GM21360 (cell line): ENCODE data around the gene MPZL3.

Experiments
- ATAC-seq: cut with Tn5 transposase; IDR thresholded peaks from one replicate; pipeline ENCODE4 v1.9.1; 2021; ENCODE audit warnings: mild to moderate bottlenecking, moderate library complexity; ENCODE audit not compliant: unreplicated experiment

Gene MPZL3

DNA sequence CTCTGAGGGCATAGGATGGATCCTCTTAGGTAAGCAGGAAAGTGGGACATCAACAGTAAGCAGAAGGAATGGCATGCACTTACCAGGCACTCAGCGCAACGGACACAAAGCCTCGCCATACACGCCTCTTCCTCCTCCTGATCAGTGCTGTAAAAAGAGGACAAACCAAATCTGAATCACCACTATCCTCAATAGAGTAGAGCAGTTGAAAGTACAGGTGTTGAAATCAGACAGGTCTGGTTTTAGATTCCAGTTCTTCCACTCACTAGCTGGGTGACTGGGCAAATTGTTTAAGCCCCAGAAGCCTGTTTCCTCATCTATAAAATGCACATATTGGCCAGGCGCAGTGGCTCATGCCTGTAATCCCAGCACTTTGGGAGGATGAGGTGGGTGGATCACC lies 18.8 kb downstream of the MPZL3 start:
- ATAC-seq, result no peak

DNA sequence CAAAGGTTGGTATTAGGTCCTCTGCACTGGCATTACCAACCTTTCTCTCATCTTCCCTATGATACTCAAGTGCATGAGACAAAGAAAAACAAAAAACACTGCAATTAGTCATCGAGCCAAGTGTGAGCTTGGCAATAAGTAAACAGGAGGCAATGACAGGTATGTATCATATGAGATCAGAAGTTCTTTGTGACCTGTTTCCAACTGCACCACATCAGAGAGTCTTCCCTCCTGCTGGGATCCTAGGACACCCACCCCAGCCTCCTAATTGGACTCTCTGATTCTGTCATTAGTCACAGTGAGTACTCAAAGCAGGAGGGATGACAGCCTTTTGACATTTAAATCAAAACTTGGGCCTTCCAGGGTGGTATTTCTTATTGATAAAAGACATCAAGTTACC lies 19.5 kb downstream of the MPZL3 start:
- no peak for ATAC-seq

DNA sequence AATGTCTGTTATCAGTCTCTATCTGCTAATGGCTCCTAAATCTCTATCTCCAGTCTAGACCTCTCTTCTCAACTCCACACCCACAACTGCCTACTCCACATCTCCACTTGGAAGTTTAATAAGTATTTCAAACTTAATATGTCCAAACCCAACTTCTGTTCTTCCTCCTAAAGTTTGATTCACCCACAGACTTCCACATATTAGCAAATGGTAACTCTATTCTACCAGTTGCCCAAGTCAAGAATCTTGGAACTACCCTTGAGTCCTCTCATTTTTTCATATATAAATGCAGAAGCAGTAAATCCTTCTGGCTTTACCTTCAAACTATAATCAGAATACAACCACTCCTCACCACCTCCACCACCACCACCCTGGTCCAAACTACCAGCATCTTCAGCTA lies 20.7 kb downstream of the MPZL3 start:
- no peak for ATAC-seq

- no peak for ATAC-seq
Measured at GRCh38 chr11:118230088-118230487, 22.1 kb downstream of the MPZL3 start.

DNA sequence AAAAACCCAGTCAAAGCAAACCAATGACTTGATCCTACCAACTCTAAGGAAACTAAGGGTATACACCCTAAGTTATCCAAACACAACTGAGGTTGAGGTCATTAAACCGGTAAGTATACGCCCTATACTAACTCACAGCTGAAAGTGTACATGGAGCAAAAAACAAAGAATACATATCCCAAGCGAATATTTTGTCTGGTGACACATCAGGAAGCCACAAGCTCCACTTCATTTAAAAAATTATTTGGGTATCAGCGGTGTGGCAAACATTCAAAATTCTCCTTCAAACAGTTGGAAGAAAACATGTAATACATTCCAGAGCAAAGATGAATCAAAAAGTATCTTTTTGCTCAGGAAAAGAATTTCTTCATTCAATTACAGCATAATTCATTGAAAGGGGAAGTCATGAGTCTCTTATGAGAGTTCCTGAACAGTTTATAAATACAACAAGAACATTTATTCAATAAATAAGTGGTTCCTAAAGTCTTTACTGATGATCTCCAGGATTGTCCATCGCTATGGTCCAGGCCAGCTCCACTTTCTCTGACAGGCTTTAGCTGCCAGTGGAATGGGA lies 22.8 kb downstream of the MPZL3 start:
- no peak for ATAC-seq

DNA sequence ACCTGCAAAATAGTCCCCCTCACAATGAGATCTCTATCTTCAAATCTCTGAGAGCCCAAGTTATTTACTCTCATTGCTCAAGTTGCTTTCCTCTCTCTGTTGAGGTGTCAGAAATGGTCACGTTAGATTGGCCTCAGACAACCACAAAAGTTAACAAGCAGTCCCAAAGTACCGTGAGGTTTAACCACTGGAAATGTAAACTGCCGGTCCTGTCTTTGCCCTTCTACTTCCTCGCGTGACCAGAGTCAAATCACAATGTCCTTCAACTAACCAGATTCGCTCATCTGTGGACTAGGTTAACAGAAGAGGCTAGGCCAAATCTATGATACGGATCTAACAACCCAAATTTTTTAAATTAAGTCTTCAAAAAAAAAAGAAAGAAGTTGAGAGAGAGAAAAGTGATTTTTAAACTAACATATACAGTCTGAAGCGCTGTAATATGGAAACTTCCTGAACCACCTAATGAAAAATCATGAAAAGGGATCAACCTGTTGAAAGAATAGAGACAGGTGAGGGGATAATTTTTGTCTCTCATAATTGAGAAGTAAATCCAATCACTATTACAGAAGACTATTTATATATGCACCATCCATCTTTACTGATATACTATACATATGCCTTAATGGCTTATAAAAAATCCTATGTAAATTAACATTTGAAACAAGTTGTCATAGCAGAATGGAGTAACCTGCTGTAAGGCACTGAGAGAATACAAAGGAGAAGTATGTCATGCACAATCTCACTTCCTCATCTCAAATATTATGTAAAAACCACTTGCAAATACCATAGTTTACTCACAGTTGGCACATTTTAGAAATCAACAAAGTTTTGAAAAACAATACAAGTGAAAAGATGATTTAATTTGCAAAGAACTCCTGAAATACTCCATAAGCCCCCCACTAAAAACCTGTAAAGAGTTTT lies 24.0 kb downstream of the MPZL3 start:
- peak; percentile 58 for ATAC-seq

GRCh38 chr11:118226781-118227180 lies 25.4 kb downstream of the MPZL3 start:
- ATAC-seq, result no peak

DNA sequence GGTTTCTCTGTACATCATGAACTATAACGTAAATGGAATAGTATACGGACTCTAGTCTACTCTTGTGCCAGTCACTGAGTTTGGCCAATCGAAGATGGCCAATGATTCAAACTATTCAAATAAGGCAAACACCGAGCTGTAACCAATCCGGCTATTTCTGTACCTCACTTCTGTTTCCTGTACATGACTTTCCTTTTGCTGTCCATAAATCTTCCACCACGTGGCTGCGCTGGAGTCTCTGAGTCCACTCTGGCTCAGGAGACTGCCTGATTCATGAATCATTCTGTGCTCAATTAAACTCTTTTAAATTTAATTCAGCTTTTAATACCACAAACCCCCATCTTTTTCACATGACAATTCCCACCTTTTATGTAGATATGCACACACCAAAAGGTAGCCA lies 25.9 kb downstream of the MPZL3 start:
- ATAC-seq, result no peak

DNA sequence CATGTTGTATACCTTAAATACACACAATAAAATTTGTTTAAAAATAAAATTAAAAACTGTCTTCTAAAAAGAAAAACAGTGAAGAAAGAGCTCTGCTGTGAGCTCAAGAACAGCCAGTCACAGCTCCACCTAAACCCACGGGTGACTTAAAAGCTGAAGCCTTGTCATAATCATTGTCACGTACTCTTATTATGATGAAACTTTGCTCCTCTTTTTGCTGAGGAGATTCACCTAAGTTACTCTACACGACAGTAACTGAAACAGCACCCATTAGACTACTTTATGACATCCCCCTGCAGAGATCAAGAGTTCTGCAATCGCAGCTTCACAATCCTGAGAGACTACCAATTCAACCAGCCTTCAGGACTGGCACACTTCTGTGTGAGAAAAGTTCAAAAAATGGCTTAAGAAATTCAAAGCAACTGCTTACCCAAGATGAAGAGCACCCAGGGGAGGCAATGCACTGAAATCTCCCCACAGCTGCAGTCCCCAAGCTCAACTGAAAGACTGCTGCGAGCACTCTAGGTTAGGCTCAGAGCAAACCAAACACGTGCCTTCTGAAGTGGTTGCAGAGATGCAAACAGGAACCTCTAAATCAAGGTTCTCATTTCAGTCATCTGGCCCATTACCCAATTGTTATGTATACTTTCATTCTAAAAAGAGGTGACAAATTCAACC lies 27.5 kb downstream of the MPZL3 start, which contains the start of gene JAML:
JAML (minus strand) TSS at position 501 of the 678 bp plus-strand sequence. CDS start 10,145 bp downstream, outside the sequence.
- no peak for ATAC-seq

DNA sequence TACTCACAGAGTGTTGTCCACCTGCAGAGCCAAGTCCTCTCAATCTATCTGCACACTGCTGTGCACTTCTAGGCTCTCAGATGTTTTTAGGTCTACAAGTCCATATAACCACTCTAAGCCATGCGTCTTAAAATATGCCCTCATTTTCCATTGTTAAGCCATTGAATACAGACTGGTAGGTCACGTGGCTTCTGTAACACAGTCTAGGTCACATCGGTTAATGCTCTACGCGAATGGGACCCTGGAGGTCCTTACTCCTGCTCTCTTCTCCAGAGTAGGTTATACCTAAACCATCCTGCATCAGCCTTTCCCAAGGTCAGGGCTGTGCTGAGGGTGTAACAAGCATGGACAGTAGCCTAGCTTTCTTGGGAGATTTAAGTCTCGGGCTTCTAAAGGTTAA lies 28.2 kb downstream of the MPZL3 start:
- ATAC-seq, result no peak

GRCh38 chr11:118223570-118223969 lies 28.6 kb downstream of the MPZL3 start:
- no peak for ATAC-seq

DNA sequence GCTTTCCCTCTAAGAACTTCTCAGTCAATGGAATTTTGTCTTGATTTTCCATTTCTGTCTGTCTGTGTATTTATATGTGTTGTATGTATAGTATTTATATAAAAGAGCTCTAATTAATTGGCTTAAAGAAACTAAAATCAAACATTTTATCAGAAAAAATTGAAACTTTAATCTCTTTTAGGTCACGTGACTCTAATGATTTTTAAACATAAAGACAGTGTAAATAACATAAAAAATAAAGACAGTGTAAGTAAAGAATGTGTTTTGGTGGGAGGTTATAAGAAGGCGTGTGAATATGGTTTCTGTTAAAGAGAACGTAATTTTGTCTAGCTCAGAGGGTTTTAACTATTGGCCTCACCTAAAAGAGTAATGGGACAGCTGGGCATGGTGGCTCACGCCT lies 29.7 kb downstream of the MPZL3 start:
- ATAC-seq, result no peak

DNA sequence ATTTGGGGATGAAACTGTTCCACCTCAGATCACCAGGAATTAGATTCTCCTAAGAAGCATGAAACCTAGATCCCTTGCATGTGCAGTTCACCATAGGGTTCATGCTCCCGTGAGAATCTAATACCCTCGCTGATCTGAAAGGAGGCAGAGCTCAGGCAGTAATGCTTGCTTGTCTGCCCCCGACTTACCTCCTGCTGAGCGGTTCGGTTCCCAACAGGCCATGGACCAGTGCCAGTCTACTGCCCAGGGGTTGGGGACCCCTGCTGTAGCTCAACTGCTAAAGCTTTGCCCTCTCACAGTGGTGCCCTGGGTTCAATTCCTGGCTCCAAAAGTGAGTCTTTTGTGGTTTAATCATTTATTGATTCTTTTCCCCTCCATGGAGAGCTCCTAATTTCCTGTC lies 30.7 kb downstream of the MPZL3 start:
- ATAC-seq, result no peak

- ATAC-seq, result no peak
Measured at GRCh38 chr11:118219732-118220131, 32.4 kb downstream of the MPZL3 start.

GRCh38 chr11:118219244-118219643 lies 32.9 kb downstream of the MPZL3 start:
- no peak for ATAC-seq

GRCh38 chr11:118217575-118217974 lies 34.6 kb downstream of the MPZL3 start:
- ATAC-seq, result no peak

- ATAC-seq, result peak; percentile 48
Measured at GRCh38 chr11:118216621-118217481, 35.3 kb downstream of the MPZL3 start.

GRCh38 chr11:118215765-118216164 lies 36.4 kb downstream of the MPZL3 start:
- ATAC-seq, result no peak

- no peak for ATAC-seq
Measured at GRCh38 chr11:118215262-118215661, 36.9 kb downstream of the MPZL3 start.

- no peak for ATAC-seq
Measured at GRCh38 chr11:118214210-118214914, 37.8 kb downstream of the MPZL3 start.
